ENCODE data around the gene COL4A2. TPM values are rescaled to one million over a fixed set of nuclear protein-coding genes. Genes with fewer than 3 reads are reported as not detected.

The COL4A2 gene
- total RNA-seq, 1 experiment from 2014 or later, result 74.5 TPM

DNA sequence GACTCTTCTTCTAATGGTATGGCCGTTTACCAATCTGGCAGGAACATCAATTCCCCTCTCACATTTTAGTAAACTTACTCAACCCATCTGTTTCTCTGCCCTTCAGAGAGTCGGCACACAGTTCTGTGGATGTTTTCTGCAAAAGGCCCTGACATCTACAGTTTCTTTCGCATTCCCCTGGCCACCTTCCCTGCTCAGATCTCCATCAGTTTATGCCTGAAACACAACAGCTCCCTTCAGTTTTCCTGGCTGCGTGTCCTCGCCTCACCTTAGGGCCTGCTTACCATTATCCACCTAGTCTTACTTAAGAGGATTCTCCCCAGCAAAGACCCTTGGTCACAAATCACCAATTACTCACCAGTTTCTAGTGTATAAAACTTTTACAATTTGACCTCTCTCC is 25.3 kb upstream of the COL4A2 start:
- Histone ChIP-seq H4K20me1 (ENCODE audit: low read length) (no peaks in the 10 kb centered on the region), H3K9ac (ENCODE audit: low read length) (no peak overlapping the region), H3K9me2 (replicated peaks; ENCODE audit: low read length) (no peaks in the 10 kb centered on the region), H3F3A (ENCODE audit: low read length, unreplicated experiment) (no peaks in the 10 kb centered on the region), H3K36me3 (ENCODE audit: low read depth, low read length) (no peaks in the 10 kb centered on the region), H3K4me1 (ENCODE audit: insufficient read depth, low read length) (no peaks in the 10 kb centered on the region), H3K4me2 (ENCODE audit: low read length) (no peak overlapping the region), H3K9me3 (ENCODE audit: low read length) (no peaks in the 10 kb centered on the region), H3K79me2 (ENCODE audit: low read length) (no peaks in the 10 kb centered on the region), H2AFZ (ENCODE audit: low read length) (no peak overlapping the region), H3K4me3 (ENCODE audit: low read length) (no peak overlapping the region), H3K27ac (ENCODE audit: low read length) (no peak overlapping the region), H3K27me3 (ENCODE audit: low read length) (no peaks in the 10 kb centered on the region)
- ChIA-PET CTCF (no interaction called here), POLR2A (ENCODE audit: unreplicated experiment) (no interaction called here)
- no TSS peak for BruUV-seq (replicated peaks)
- intact Hi-C loops (cut with micrococcal nuclease), result no loop called here
- no peak for DNase-seq
- TF ChIP-seq EZH2 (IDR thresholded peaks at IDR 0.05; ENCODE audit: low read length, unreplicated experiment), result no peak
- TF ChIP-seq CTCF (conservative IDR thresholded peaks at IDR 0.05; ENCODE audit: low read depth, low read length), result no peak
- no peak for TF ChIP-seq EZH2phosphoT487 (IDR thresholded peaks at IDR 0.05; ENCODE audit: borderline replicate concordance, low read length)
- no peak for ATAC-seq

DNA sequence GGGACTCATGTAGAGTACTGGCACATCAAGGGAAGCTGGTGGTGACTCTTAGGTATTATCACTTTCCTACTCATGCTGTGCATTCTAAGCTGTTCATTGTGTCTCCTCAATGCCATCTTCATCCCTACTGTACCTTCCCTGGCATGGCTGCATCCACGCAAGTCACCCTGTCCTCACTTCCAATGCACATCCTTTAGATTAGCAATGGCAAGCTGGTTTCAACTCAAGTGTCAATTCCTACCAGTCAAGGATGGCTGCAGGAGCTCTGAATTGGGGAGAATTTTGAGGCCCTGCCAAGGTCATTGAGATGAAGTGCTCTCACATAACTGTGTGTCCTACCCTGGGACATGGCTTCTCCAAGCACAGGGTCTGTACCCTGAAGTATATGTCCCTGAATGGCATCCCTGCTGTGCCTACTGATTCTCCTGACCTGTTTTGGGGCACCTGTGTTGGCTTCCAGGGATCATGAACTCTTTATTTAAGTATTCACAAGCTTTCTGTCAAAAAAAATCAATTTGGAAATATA is 24.7 kb upstream of the COL4A2 start:
- ATAC-seq (no peak), DNase-seq (no peak)
- no peak for TF ChIP-seq EZH2phosphoT487 (IDR thresholded peaks at IDR 0.05; ENCODE audit: borderline replicate concordance, low read length)
- no peak for TF ChIP-seq EZH2 (IDR thresholded peaks at IDR 0.05; ENCODE audit: low read length, unreplicated experiment)
- TF ChIP-seq CTCF (conservative IDR thresholded peaks at IDR 0.05; ENCODE audit: low read depth, low read length), result no peak
- Histone ChIP-seq H3K4me3 (ENCODE audit: low read length) (no peak overlapping the region), H3K4me2 (ENCODE audit: low read length) (no peak overlapping the region), H3K4me1 (ENCODE audit: insufficient read depth, low read length) (no peaks in the 10 kb centered on the region), H3K9ac (ENCODE audit: low read length) (no peak overlapping the region), H4K20me1 (ENCODE audit: low read length) (no peaks in the 10 kb centered on the region), H2AFZ (ENCODE audit: low read length) (no peak overlapping the region), H3K9me3 (ENCODE audit: low read length) (no peaks in the 10 kb centered on the region), H3K79me2 (ENCODE audit: low read length) (no peaks in the 10 kb centered on the region), H3K36me3 (ENCODE audit: low read depth, low read length) (no peaks in the 10 kb centered on the region), H3K27ac (ENCODE audit: low read length) (no peak overlapping the region), H3K27me3 (ENCODE audit: low read length) (no peaks in the 10 kb centered on the region), H3K9me2 (replicated peaks; ENCODE audit: low read length) (no peaks in the 10 kb centered on the region), H3F3A (ENCODE audit: low read length, unreplicated experiment) (no peaks in the 10 kb centered on the region)
- POLR2A ChIA-PET (ENCODE audit: unreplicated experiment), result no interaction called here
- no TSS peak for BruUV-seq (replicated peaks)
- intact Hi-C loops (cut with micrococcal nuclease), result no loop called here
- CTCF ChIA-PET, result no interaction called here

DNA sequence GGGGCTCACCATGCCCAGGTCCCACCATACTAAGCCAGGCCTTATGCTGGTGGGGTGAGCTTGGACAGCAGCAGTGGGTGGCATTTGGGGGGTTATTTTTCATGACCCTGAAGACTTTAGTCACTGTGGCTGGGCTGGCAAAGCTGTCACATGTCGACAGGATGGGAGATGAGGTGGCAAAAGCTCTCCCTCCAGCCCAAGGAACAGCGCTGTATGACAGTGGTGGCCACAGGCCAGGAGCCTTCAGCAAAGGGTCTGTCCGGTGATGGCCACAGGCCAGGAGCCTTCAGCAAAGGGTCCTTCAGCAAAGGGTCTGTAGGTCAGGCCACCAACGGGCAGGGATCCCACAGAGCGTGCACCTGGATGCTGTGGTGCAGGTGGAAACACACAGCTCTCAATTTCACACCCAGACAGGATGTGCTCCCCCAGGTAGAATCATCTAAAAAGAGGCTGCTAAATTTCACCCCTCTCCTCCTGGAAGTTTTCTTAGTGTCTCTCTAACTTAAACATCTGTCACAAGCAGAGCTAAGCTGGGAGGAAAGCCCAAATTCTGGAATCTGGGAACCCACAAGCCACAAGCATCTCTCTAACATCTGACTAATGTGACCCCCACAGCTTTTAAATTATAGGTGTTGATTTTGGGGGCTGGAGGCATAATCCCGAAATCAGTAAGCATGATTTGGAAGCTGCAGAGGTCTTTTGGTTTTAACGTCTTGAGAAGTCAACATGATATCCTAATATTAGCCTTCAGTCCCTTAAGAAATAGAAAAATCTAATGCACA is 23.2 kb upstream of the COL4A2 start:
- ChIA-PET POLR2A (ENCODE audit: unreplicated experiment) (no interaction called here), CTCF (no interaction called here)
- Histone ChIP-seq H3K4me3 (ENCODE audit: low read length) (no peak overlapping the region), H2AFZ (ENCODE audit: low read length) (no peak overlapping the region), H3K36me3 (ENCODE audit: low read depth, low read length) (no peaks in the 10 kb centered on the region), H4K20me1 (ENCODE audit: low read length) (no peaks in the 10 kb centered on the region), H3F3A (ENCODE audit: low read length, unreplicated experiment) (no peaks in the 10 kb centered on the region), H3K4me1 (ENCODE audit: insufficient read depth, low read length) (no peaks in the 10 kb centered on the region), H3K4me2 (ENCODE audit: low read length) (no peak overlapping the region), H3K9me2 (replicated peaks; ENCODE audit: low read length) (no peaks in the 10 kb centered on the region), H3K9me3 (ENCODE audit: low read length) (no peaks in the 10 kb centered on the region), H3K27me3 (ENCODE audit: low read length) (no peaks in the 10 kb centered on the region), H3K79me2 (ENCODE audit: low read length) (no peaks in the 10 kb centered on the region), H3K27ac (ENCODE audit: low read length) (no peak overlapping the region), H3K9ac (ENCODE audit: low read length) (no peak overlapping the region)
- BruUV-seq (replicated peaks), result no TSS peak
- intact Hi-C loops (cut with micrococcal nuclease), result no loop called here
- no peak for ATAC-seq
- no peak for DNase-seq
- TF ChIP-seq CTCF (conservative IDR thresholded peaks at IDR 0.05; ENCODE audit: low read depth, low read length), result no peak
- TF ChIP-seq EZH2 (IDR thresholded peaks at IDR 0.05; ENCODE audit: low read length, unreplicated experiment), result no peak
- TF ChIP-seq EZH2phosphoT487 (IDR thresholded peaks at IDR 0.05; ENCODE audit: borderline replicate concordance, low read length), result no peak
